ENCODE data around the gene CTXN1. TPM values are rescaled to one million over a fixed set of nuclear protein-coding genes. Genes with fewer than 3 reads are reported as not detected.
"Not testable (repeated sequence)": the region's sequence is repeated elsewhere in the genome, so short reads cannot be mapped to it uniquely, and the experiment has no call there.

CTXN1 gene
- polyA plus RNA-seq, 1 of the 3 experiments (the other 2 are of a cell fraction): 53.8 TPM

GRCh38 chr19:7931221-7932061 is 5.5 kb upstream of the CTXN1 start:
- WGBS (ENCODE audit: low lambda C conversion rate): 96% methylated on average over 23 of the region's 36 CpGs
- DNase-seq: no peak
- Histone ChIP-seq H3K4me1 (ENCODE audit: control insufficient read depth in 1 of 2, insufficient read depth in 2 of 2, low read depth in 1 of 2, low read length in 1 of 2) (peaks cover 32 to 35% of the 10 kb centered on the region in 2 experiments), H3K9me3 (no peaks in the 10 kb centered on the region), H3K4me2 (no peak overlapping the region), H3K9ac (no peak overlapping the region), H3F3A (replicated peaks; ENCODE audit: insufficient read depth) (peaks cover 37% of the 10 kb centered on the region), H3K27me3 (ENCODE audit: insufficient read depth) (no peaks in the 10 kb centered on the region), H3K9me2 (no peaks in the 10 kb centered on the region), H3K79me2 (ENCODE audit: insufficient read depth) (no peaks in the 10 kb centered on the region), H3K4me3 (ENCODE audit: low read depth in 2 of 2, low read length in 1 of 2) (no peak overlapping the region), H2AFZ (ENCODE audit: low read depth) (no peak overlapping the region), H3K36me3 (replicated peaks in 1 of 2; ENCODE audit: control insufficient read depth in 1 of 2, insufficient read depth in 2 of 2, low read length in 1 of 2) (peaks cover 32 to 41% of the 10 kb centered on the region in 2 experiments), H3K27ac (ENCODE audit: low read depth in 2 of 2, low read length in 1 of 2) (peak overlapping the region in 1 of 2 experiments; percentile 99; a peak in 1 of 4 replicates), H4K20me1 (ENCODE audit: insufficient read depth) (peaks cover 3% of the 10 kb centered on the region; the same call in 1 of the 2 replicates)
- ChIA-PET POLR2A (interaction anchor here (1.0 to 1.3 kb wide), 2 partner anchors 13 to 34 kb away, joined by 3 read pairs; no protein-coding TSS in a partner anchor), CTCF (interaction anchor here (0.6 to 6.7 kb wide), 5 partner anchors 12 to 161 kb away, joined by 3 to 69 read pairs (median 4); partner anchors contain the start of genes SNAPC2 and TIMM44)
- no peak for TF ChIP-seq MXI1 (IDR thresholded peaks at IDR 0.05; ENCODE audit: low read depth, low read length)
- TF ChIP-seq RFX5 (IDR thresholded peaks at IDR 0.05; ENCODE audit: low read length): no peak
- no peak for TF ChIP-seq NFIC (IDR thresholded peaks at IDR 0.05; ENCODE audit: borderline replicate concordance)
- no peak for TF ChIP-seq TCF12 (IDR thresholded peaks at IDR 0.05)
- TF ChIP-seq NRF1 (IDR thresholded peaks at IDR 0.05; ENCODE audit: low read depth, low read length): no peak
- no peak for TF ChIP-seq SIN3A (IDR thresholded peaks at IDR 0.05; ENCODE audit: borderline replicate concordance, low read depth, low read length)
- no peak for TF ChIP-seq CHD2 (IDR thresholded peaks at IDR 0.05; ENCODE audit: low read length, partially characterized antibody)

GRCh38 chr19:7930765-7931164 is 4.8 kb upstream of the CTXN1 start:
- H3K79me2 ChIP-seq (ENCODE audit: insufficient read depth): no peaks in the 10 kb centered on the region
- H3K27ac ChIP-seq (ENCODE audit: low read depth in 2 of 2, low read length in 1 of 2): peak overlapping the region in 1 of 2 experiments; percentile 99; a peak in 2 of 4 replicates
- DNase-seq: no peak
- H3K4me1 ChIP-seq (ENCODE audit: control insufficient read depth in 1 of 2, insufficient read depth in 2 of 2, low read depth in 1 of 2, low read length in 1 of 2): peaks cover 36 to 38% of the 10 kb centered on the region in 2 experiments
- H3K9ac ChIP-seq: no peak overlapping the region
- peaks cover 3% of the 10 kb centered on the region; the same call in 1 of the 2 replicates for H4K20me1 ChIP-seq (ENCODE audit: insufficient read depth)
- no peak overlapping the region for H2AFZ ChIP-seq (ENCODE audit: low read depth)
- H3K9me2 ChIP-seq: no peaks in the 10 kb centered on the region
- H3F3A ChIP-seq (replicated peaks; ENCODE audit: insufficient read depth): peaks cover 37% of the 10 kb centered on the region
- no peak overlapping the region for H3K4me2 ChIP-seq
- no peak overlapping the region for H3K4me3 ChIP-seq (ENCODE audit: low read depth in 2 of 2, low read length in 1 of 2)
- H3K9me3 ChIP-seq: no peaks in the 10 kb centered on the region
- TF ChIP-seq FOXM1 (IDR thresholded peaks at IDR 0.05; ENCODE audit: low read depth) (no peak), TEAD4 (IDR thresholded peaks at IDR 0.05; ENCODE audit: borderline replicate concordance, insufficient read depth) (no peak), SIN3A (IDR thresholded peaks at IDR 0.05; ENCODE audit: borderline replicate concordance, low read depth, low read length) (no peak), USF1 (IDR thresholded peaks at IDR 0.05; ENCODE audit: borderline replicate concordance, low read depth) (no peak), RAD21 (IDR thresholded peaks at IDR 0.05; ENCODE audit: low read length) (no peak), FOSL2 (IDR thresholded peaks at IDR 0.05; ENCODE audit: borderline replicate concordance, low read depth) (no peak), ELF1 (IDR thresholded peaks at IDR 0.05) (no peak), TCF12 (IDR thresholded peaks at IDR 0.05) (no peak), MEF2A (IDR thresholded peaks at IDR 0.05; ENCODE audit: borderline replicate concordance, low read depth) (no peak)
- TF ChIP-seq, protein P1, sequence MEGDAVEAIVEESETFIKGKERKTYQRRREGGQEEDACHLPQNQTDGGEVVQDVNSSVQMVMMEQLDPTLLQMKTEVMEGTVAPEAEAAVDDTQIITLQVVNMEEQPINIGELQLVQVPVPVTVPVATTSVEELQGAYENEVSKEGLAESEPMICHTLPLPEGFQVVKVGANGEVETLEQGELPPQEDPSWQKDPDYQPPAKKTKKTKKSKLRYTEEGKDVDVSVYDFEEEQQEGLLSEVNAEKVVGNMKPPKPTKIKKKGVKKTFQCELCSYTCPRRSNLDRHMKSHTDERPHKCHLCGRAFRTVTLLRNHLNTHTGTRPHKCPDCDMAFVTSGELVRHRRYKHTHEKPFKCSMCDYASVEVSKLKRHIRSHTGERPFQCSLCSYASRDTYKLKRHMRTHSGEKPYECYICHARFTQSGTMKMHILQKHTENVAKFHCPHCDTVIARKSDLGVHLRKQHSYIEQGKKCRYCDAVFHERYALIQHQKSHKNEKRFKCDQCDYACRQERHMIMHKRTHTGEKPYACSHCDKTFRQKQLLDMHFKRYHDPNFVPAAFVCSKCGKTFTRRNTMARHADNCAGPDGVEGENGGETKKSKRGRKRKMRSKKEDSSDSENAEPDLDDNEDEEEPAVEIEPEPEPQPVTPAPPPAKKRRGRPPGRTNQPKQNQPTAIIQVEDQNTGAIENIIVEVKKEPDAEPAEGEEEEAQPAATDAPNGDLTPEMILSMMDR (IDR thresholded peaks at IDR 0.05): no peak
- H3K27me3 ChIP-seq (ENCODE audit: insufficient read depth): no peaks in the 10 kb centered on the region
- ChIA-PET CTCF (interaction anchor here (0.6 to 6.7 kb wide), 5 partner anchors 11 to 160 kb away, joined by 3 to 69 read pairs (median 4); partner anchors contain the start of genes SNAPC2 and TIMM44), POLR2A (interaction anchor here (1.0 kb wide), 1 partner anchor 33 kb away, joined by 3 read pairs; no protein-coding TSS in a partner anchor)
- WGBS (ENCODE audit: low lambda C conversion rate): 91% methylated on average over 7 of the region's 7 CpGs
- H3K36me3 ChIP-seq (replicated peaks in 1 of 2; ENCODE audit: control insufficient read depth in 1 of 2, insufficient read depth in 2 of 2, low read length in 1 of 2): peaks cover 25 to 41% of the 10 kb centered on the region in 2 experiments

- 86% methylated on average over 11 of the region's 11 CpGs for WGBS (ENCODE audit: low lambda C conversion rate)
- CTCF ChIA-PET: interaction anchor here (1.7 to 6.7 kb wide), 3 partner anchors 11 to 72 kb away, joined by 4 to 69 read pairs (median 36); partner anchors contain the start of genes SNAPC2 and TIMM44
- H3K9me3 ChIP-seq: not testable (repeated sequence)
Measured at GRCh38 chr19:7930030-7930429, 4.1 kb upstream of the CTXN1 start.

More at GRCh38 chr19:7930030-7930429, 4.1 kb upstream of the CTXN1 start:
- peaks cover 17 to 38% of the 10 kb centered on the region in 2 experiments for H3K36me3 ChIP-seq (replicated peaks in 1 of 2; ENCODE audit: control insufficient read depth in 1 of 2, insufficient read depth in 2 of 2, low read length in 1 of 2)
- DNase-seq; H3K79me2 ChIP-seq (ENCODE audit: insufficient read depth); H2AFZ ChIP-seq (ENCODE audit: low read depth); H3K27me3 ChIP-seq (ENCODE audit: insufficient read depth); H3K9me2 ChIP-seq; H3K4me3 ChIP-seq (ENCODE audit: low read depth in 2 of 2, low read length in 1 of 2); H4K20me1 ChIP-seq (ENCODE audit: insufficient read depth): not testable (repeated sequence)
- POLR2A ChIA-PET: interaction anchor here (0.6 kb wide), 1 partner anchor 218 kb away, joined by 4 read pairs; no protein-coding TSS in a partner anchor
- peaks cover 36 to 38% of the 10 kb centered on the region in 2 experiments for H3K4me1 ChIP-seq (ENCODE audit: control insufficient read depth in 1 of 2, insufficient read depth in 2 of 2, low read depth in 1 of 2, low read length in 1 of 2)
- H3F3A ChIP-seq (replicated peaks; ENCODE audit: insufficient read depth): peaks cover 37% of the 10 kb centered on the region
- peak overlapping the region in 1 of 2 experiments; percentile 99; a peak in 2 of 4 replicates for H3K27ac ChIP-seq (ENCODE audit: low read depth in 2 of 2, low read length in 1 of 2)
- H3K9ac ChIP-seq: peak overlapping the region; percentile 73; the same call in 1 of the 2 replicates
- peak overlapping the region; percentile 90 for H3K4me2 ChIP-seq

Measured in SK-N-SH (cell line).